HepG2 (cell line): ENCODE results near the gene MTA2. TPM values are rescaled to one million over a fixed set of nuclear protein-coding genes. Genes with fewer than 3 reads are reported as not detected.

Source experiments
- AFF4 ChIP-seq: sonication (generic); formaldehyde crosslinking; IDR thresholded peaks from 2 replicates; pipeline ENCODE4 v1.4.0; 2020; ENCODE audit warnings: missing genetic modification reagents
- CAMTA2 ChIP-seq: sonication (generic); formaldehyde crosslinking; IDR thresholded peaks from 2 replicates; pipeline ENCODE4 v1.4.0; 2020; ENCODE audit warnings: mild to moderate bottlenecking, missing genetic modification reagents, borderline replicate concordance
- CBFB ChIP-seq: sonication (generic); formaldehyde crosslinking; IDR thresholded peaks from 2 replicates; pipeline ENCODE4 v1.4.0; 2020; ENCODE audit warnings: missing genetic modification reagents
- DPF2 ChIP-seq: sonication (generic); formaldehyde crosslinking; IDR thresholded peaks from 2 replicates; pipeline ENCODE4 v1.4.0; 2020; ENCODE audit warnings: mild to moderate bottlenecking, low read depth, missing genetic modification reagents, borderline replicate concordance
- FOXJ3 ChIP-seq: sonication (generic); formaldehyde crosslinking; IDR thresholded peaks from 2 replicates; pipeline ENCODE4 v1.4.0; 2020; ENCODE audit warnings: missing genetic modification reagents, mild to moderate bottlenecking, borderline replicate concordance
- MAFF ChIP-seq: IDR thresholded peaks from 2 replicates; pipeline ENCODE4 v1.6.1; 2011; ENCODE audit warnings: low read depth, low read length, improper control_type of control experiment
- MIER3 ChIP-seq: IDR thresholded peaks from 2 replicates; pipeline ENCODE4 v1.6.1; 2016; ENCODE audit warnings: missing compliant biosample characterization, borderline replicate concordance
- MYNN ChIP-seq: sonication (generic); formaldehyde crosslinking; IDR thresholded peaks from 2 replicates; pipeline ENCODE4 v1.4.0; 2020; ENCODE audit warnings: mild to moderate bottlenecking, low read depth, missing genetic modification reagents
- NCOA1 ChIP-seq: sonication (generic); formaldehyde crosslinking; IDR thresholded peaks from 2 replicates; pipeline ENCODE4 v1.9.0; 2021; ENCODE audit warnings: missing genetic modification reagents
- NFKB2 ChIP-seq: sonication (generic); formaldehyde crosslinking; IDR thresholded peaks from 2 replicates; pipeline ENCODE4 v1.4.0; 2020; ENCODE audit warnings: missing genetic modification reagents, borderline replicate concordance
- NR0B2 ChIP-seq: sonication (generic); formaldehyde crosslinking; IDR thresholded peaks from 2 replicates; pipeline ENCODE4 v1.4.0; 2020; ENCODE audit warnings: mild to moderate bottlenecking, missing genetic modification reagents
- SIN3B ChIP-seq: fragments of 150-350 bp; IDR thresholded peaks from 2 replicates; pipeline ENCODE4 v1.6.1; 2014; ENCODE audit warnings: low read length
- SMARCE1 ChIP-seq: fragments of 450-650 bp; IDR thresholded peaks from 2 replicates; pipeline ENCODE4 v1.6.1; 2017; ENCODE audit warnings: borderline replicate concordance
- SUZ12 ChIP-seq: fragments of 150-350 bp; IDR thresholded peaks from 2 replicates; pipeline ENCODE4 v1.6.1; 2014; ENCODE audit warnings: low read depth, low read length
- TFDP2 ChIP-seq: sonication (generic); formaldehyde crosslinking; IDR thresholded peaks from 2 replicates; pipeline ENCODE4 v1.4.0; 2020; ENCODE audit warnings: missing genetic modification reagents
- TSC22D2 ChIP-seq: sonication (generic); formaldehyde crosslinking; IDR thresholded peaks from 2 replicates; pipeline ENCODE4 v1.5.1; 2020; ENCODE audit warnings: missing genetic modification reagents, mild to moderate bottlenecking, borderline replicate concordance
- ZFYVE20 ChIP-seq: sonication (generic); formaldehyde crosslinking; IDR thresholded peaks from 2 replicates; pipeline ENCODE4 v1.8.0; 2023; ENCODE audit warnings: low read depth, mild to moderate bottlenecking, moderate library complexity, missing genetic modification reagents, borderline replicate concordance
- ZNF335 ChIP-seq: sonication (generic); formaldehyde crosslinking; IDR thresholded peaks from 2 replicates; pipeline ENCODE4 v1.4.0; 2020; ENCODE audit warnings: missing genetic modification reagents
- ZNF33B ChIP-seq: sonication (generic); formaldehyde crosslinking; IDR thresholded peaks from 2 replicates; pipeline ENCODE4 v1.5.1; 2020; ENCODE audit warnings: mild to moderate bottlenecking, missing genetic modification reagents
- ZNF563 ChIP-seq: sonication (generic); formaldehyde crosslinking; IDR thresholded peaks from 2 replicates; pipeline ENCODE4 v1.8.0; 2022; ENCODE audit warnings: mild to moderate bottlenecking, moderate library complexity, missing genetic modification reagents
- ZNF589 ChIP-seq: sonication (generic); formaldehyde crosslinking; conservative IDR thresholded peaks from 2 replicates; pipeline ENCODE4 v1.8.0; 2022; ENCODE audit warnings: mild to moderate bottlenecking, moderate library complexity, missing genetic modification reagents
- ZNF691 ChIP-seq: sonication (generic); formaldehyde crosslinking; IDR thresholded peaks from 2 replicates; pipeline ENCODE4 v1.4.0; 2020; ENCODE audit warnings: missing genetic modification reagents, low read depth, mild to moderate bottlenecking, borderline replicate concordance
- ZNF773 ChIP-seq: sonication (generic); formaldehyde crosslinking; IDR thresholded peaks from 2 replicates; pipeline ENCODE4 v1.4.0; 2020; ENCODE audit warnings: missing genetic modification reagents, borderline replicate concordance
- polyA plus RNA-seq, 8 experiments: library from polyadenylated mRNA; depleted of rRNA in 3 of 8; stranded (reverse) in 7 of 8; unstranded in 1 of 8; fragments of >200 nt; fragmentation: Illumina TruSeq in 4 of 8; extraction: Trizol in 4 of 8; gene quantifications; 2 replicates each; pipeline versions ENCODE4 v1.2.1 to v1.2.3, GENCODE V29; 2011 to 2016; ENCODE audit warnings: low read depth in 4 of 8, missing spikeins in 1 of 8, mixed read lengths in 1 of 8; ENCODE audit not compliant: insufficient read depth in 1 of 8
- total RNA-seq, 5 experiments: library from RNA; depleted of rRNA; stranded (reverse); fragments of >200 nt; fragmentation: Illumina TruSeq; extraction: Trizol; gene quantifications; 2 replicates each; pipeline ENCODE4 v1.2.3, GENCODE V29; 2016; ENCODE audit warnings: low read depth in 1 of 5

MTA2 gene
- total and polyA plus RNA-seq, 2 of the 13 experiments (the other 11 are each of a cell fraction or from before 2014, with no cell fraction given) = 14.0 to 70.0 TPM

GRCh38 chr11:62621567-62622470, 20.2 kb upstream of the MTA2 start, which contains the start of gene B3GAT3 (continued):
- peak; percentile 93 for TF ChIP-seq ZNF33B (CRISPR knock-in tag)
- no peak for TF ChIP-seq CAMTA2
- no peak; the same call in 1 of the 2 replicates for TF ChIP-seq ZNF773 (CRISPR knock-in tag)
- TF ChIP-seq MIER3 = no peak
- TF ChIP-seq NCOA1 (CRISPR knock-in tag) = no peak
- no peak for TF ChIP-seq ZNF563 (CRISPR knock-in tag)
- TF ChIP-seq ZNF691 (CRISPR knock-in tag) = no peak
- peak; percentile 84; the same call in 1 of the 2 replicates for TF ChIP-seq NFKB2
- peak; percentile 55; the same call in 1 of the 2 replicates for TF ChIP-seq TSC22D2
- TF ChIP-seq SUZ12 = no peak
- TF ChIP-seq CBFB = peak; percentile 63; the same call in 1 of the 2 replicates
- TF ChIP-seq MAFF = no peak
- no peak; the same call in 1 of the 2 replicates for TF ChIP-seq MYNN
- TF ChIP-seq ZFYVE20 = no peak
- 0 out of 2 replicates have a peak, but pooled peaks have one; percentile 26 for TF ChIP-seq DPF2
- TF ChIP-seq SMARCE1 = no peak
- TF ChIP-seq TFDP2 (CRISPR knock-in tag) = peak; percentile 95
- TF ChIP-seq AFF4 (CRISPR knock-in tag) = no peak
- peak; percentile 95; the same call in 1 of the 2 replicates for TF ChIP-seq NR0B2 (CRISPR knock-in tag)
- TF ChIP-seq ZNF589 = peak; percentile 88; the same call in 1 of the 2 replicates
- no peak for TF ChIP-seq FOXJ3 (CRISPR knock-in tag)
- 0 out of 2 replicates have a peak, but pooled peaks have one; percentile 45 for TF ChIP-seq ZNF335 (CRISPR knock-in tag)
- TF ChIP-seq SIN3B = peak; percentile 55; the same call in 1 of the 2 replicates
